Caco-2 (cell line): ENCODE data around the gene RECK. TPM values are rescaled to one million over a fixed set of nuclear protein-coding genes. Genes with fewer than 3 reads are reported as not detected.

ENCODE experiments used
- BruUV-seq: library from RNA; stranded (reverse); fragments of 400-500 nt; replicated peaks from 2 replicates; lab custom pipeline; 2021; lab: Mats Ljungman, UMichigan
- CTCF ChIA-PET: fragments of 300-600 bp; sonication (Branson Sonifier 250); formaldehyde crosslinking; loops from one replicate; lab custom pipeline; 2022; ENCODE audit warnings: antibody characterized with exemption; lab: Charles Lee
- POLR2A ChIA-PET: fragments of 300-600 bp; sonication (Branson Sonifier 250); formaldehyde crosslinking; loops from one replicate; lab custom pipeline; 2022; ENCODE audit warnings: antibody characterized with exemption; lab: Charles Lee
- DNase-seq, 2 experiments: peaks; one replicate each; pipeline versions ENCODE4 v3.0.0 to v3.0.0-alpha.2; 2020 to 2022
- H3K27me3 ChIP-seq: replicated peaks from 2 replicates; pipeline ENCODE4 v1.6.0; 2011; ENCODE audit warnings: low read length; ENCODE audit not compliant: control insufficient read depth, insufficient read depth
- H3K36me3 ChIP-seq: 2 replicates; pipeline ENCODE4 v1.5.1; 2011; ENCODE audit warnings: low read length; ENCODE audit not compliant: control insufficient read depth, insufficient read depth
- H3K4me1 ChIP-seq: fragments of 250-450 bp; sonication (Bioruptor Pico); 2 replicates; pipeline ENCODE4 v1.5.1; 2020; ENCODE audit warnings: mild to moderate bottlenecking
- H3K4me3 ChIP-seq: 2 replicates; pipeline ENCODE4 v1.5.1; 2011; ENCODE audit warnings: low read depth, mild to moderate bottlenecking, control low read depth, low read length
- H3K9me3 ChIP-seq: fragments of 250-450 bp; sonication (Bioruptor Pico); 2 replicates; pipeline ENCODE4 v1.5.1; 2020; ENCODE audit warnings: mild to moderate bottlenecking, moderate library complexity
- H3K27ac Mint-ChIP-seq: one replicate; pipeline ENCODE4 v1.8.0; 2022; ENCODE audit warnings: mixed read lengths; ENCODE audit not compliant: unreplicated experiment
- H3K27me3 Mint-ChIP-seq: one replicate; pipeline ENCODE4 v1.8.0; 2022; ENCODE audit warnings: mixed read lengths; ENCODE audit not compliant: insufficient read depth, unreplicated experiment
- H3K36me3 Mint-ChIP-seq: one replicate; pipeline ENCODE4 v1.8.0; 2022; ENCODE audit warnings: mild to moderate bottlenecking, mixed read lengths; ENCODE audit not compliant: insufficient read depth, unreplicated experiment
- H3K4me1 Mint-ChIP-seq: one replicate; pipeline ENCODE4 v1.8.0; 2022; ENCODE audit warnings: low read depth, mixed read lengths; ENCODE audit not compliant: unreplicated experiment
- H3K4me3 Mint-ChIP-seq: one replicate; pipeline ENCODE4 v1.8.0; 2022; ENCODE audit warnings: mild to moderate bottlenecking, moderate library complexity, mixed read lengths; ENCODE audit not compliant: unreplicated experiment
- H3K9me3 Mint-ChIP-seq: one replicate; pipeline ENCODE4 v1.8.0; 2022; ENCODE audit warnings: mixed read lengths; ENCODE audit not compliant: unreplicated experiment
- CTCF ChIP-seq, 2 experiments: fragments of 200-600 bp in 1 of 2; IDR thresholded peaks; 1 replicate in 1 of 2; 2 replicates in 1 of 2; pipeline versions ENCODE4 v1.5.1 to v1.8.0; 2011 to 2022; ENCODE audit warnings: antibody characterized with exemption in 1 of 2, control low read depth in 1 of 2, inconsistent platforms in 1 of 2, low read depth in 1 of 2, low read length in 1 of 2, mild to moderate bottlenecking in 1 of 2, moderate library complexity in 1 of 2; ENCODE audit not compliant: insufficient read depth in 1 of 2, severe bottlenecking in 1 of 2, unreplicated experiment in 1 of 2
- intact Hi-C: fragments of 100-400 bp; cut with micrococcal nuclease; formaldehyde crosslinking; loops from one replicate; pipeline ENCODE4 v1.10.0; 2022; ENCODE audit not compliant: unreplicated experiment
- total RNA-seq: library from RNA; stranded (reverse); gene quantifications from 2 replicates; pipeline ENCODE4 v1.2.3, GENCODE V29; 2022

Gene RECK
- total RNA-seq, 1 experiment from 2014 or later = 1.8 TPM

GRCh38 chr9:36161187-36161586, 124.5 kb downstream of the RECK start:
- H3K4me1 Mint-ChIP-seq = no peaks in the 10 kb centered on the region
- Histone ChIP-seq H3K27me3 (no peaks in the 10 kb centered on the region), H3K4me3 (no peak overlapping the region), H3K4me1 (peaks cover 8% of the 10 kb centered on the region), H3K36me3 (no peaks in the 10 kb centered on the region), H3K9me3 (no peaks in the 10 kb centered on the region)
- no peak overlapping the region for H3K27ac Mint-ChIP-seq
- H3K9me3 Mint-ChIP-seq = no peaks in the 10 kb centered on the region
- peaks cover 3% of the 10 kb centered on the region for H3K27me3 Mint-ChIP-seq
- no TSS peak for BruUV-seq
- H3K36me3 Mint-ChIP-seq = no peaks in the 10 kb centered on the region
- no peak for TF ChIP-seq CTCF (IDR thresholded peaks at IDR 0.05; ENCODE audit: insufficient read depth in 1 of 2, low read depth in 1 of 2, low read length in 1 of 2, severe bottlenecking in 1 of 2, unreplicated experiment in 1 of 2)
- no peak for DNase-seq
- no peak overlapping the region for H3K4me3 Mint-ChIP-seq
- ChIA-PET POLR2A (no interaction called here), CTCF (no interaction called here)
- intact Hi-C loops = no loop called here

- intact Hi-C loops = no loop called here
- H3K4me1 Mint-ChIP-seq = no peaks in the 10 kb centered on the region
- Histone ChIP-seq H3K4me3 (no peak overlapping the region), H3K9me3 (no peaks in the 10 kb centered on the region), H3K27me3 (no peaks in the 10 kb centered on the region), H3K36me3 (no peaks in the 10 kb centered on the region), H3K4me1 (peaks cover 8% of the 10 kb centered on the region)
- H3K27ac Mint-ChIP-seq = no peak overlapping the region
- H3K4me3 Mint-ChIP-seq = no peak overlapping the region
- H3K36me3 Mint-ChIP-seq = no peaks in the 10 kb centered on the region
- no peak for DNase-seq
- POLR2A ChIA-PET = no interaction called here
- H3K9me3 Mint-ChIP-seq = no peaks in the 10 kb centered on the region
- CTCF ChIA-PET = no interaction called here
- H3K27me3 Mint-ChIP-seq = peaks cover 3% of the 10 kb centered on the region
- no peak for TF ChIP-seq CTCF (IDR thresholded peaks at IDR 0.05; ENCODE audit: insufficient read depth in 1 of 2, low read depth in 1 of 2, low read length in 1 of 2, severe bottlenecking in 1 of 2, unreplicated experiment in 1 of 2)
- no TSS peak for BruUV-seq
These were observed 125.6 kb downstream of the RECK start for GRCh38 chr9:36162211-36162738.

GRCh38 chr9:36163049-36163785, 126.5 kb downstream of the RECK start:
- Histone ChIP-seq H3K27me3 (no peaks in the 10 kb centered on the region), H3K4me3 (no peak overlapping the region), H3K36me3 (no peaks in the 10 kb centered on the region), H3K4me1 (peaks cover 8% of the 10 kb centered on the region), H3K9me3 (no peaks in the 10 kb centered on the region)
- Mint-ChIP-seq H3K27ac (no peak overlapping the region), H3K4me1 (no peaks in the 10 kb centered on the region), H3K4me3 (no peak overlapping the region), H3K36me3 (no peaks in the 10 kb centered on the region), H3K27me3 (peaks cover 3% of the 10 kb centered on the region), H3K9me3 (no peaks in the 10 kb centered on the region)
- BruUV-seq = no TSS peak
- intact Hi-C loops = no loop called here
- CTCF ChIA-PET = interaction anchor here (0.7 kb wide), 1 partner anchor 50 kb away, joined by 3 read pairs; no protein-coding TSS in a partner anchor
- DNase-seq = no peak
- POLR2A ChIA-PET = interaction anchor here (1.6 kb wide), 1 partner anchor 27 kb away, joined by 6 read pairs; no protein-coding TSS in a partner anchor
- TF ChIP-seq CTCF (IDR thresholded peaks at IDR 0.05; ENCODE audit: insufficient read depth in 1 of 2, low read depth in 1 of 2, low read length in 1 of 2, severe bottlenecking in 1 of 2, unreplicated experiment in 1 of 2) = no peak
